Ishikawa (cell line): Measurements from ENCODE around the gene RIPOR3.
A peak's percentile ranks its signal among the peaks of the same experiment; 100 is the strongest.

Experiments used
- CEBPB ChIP-seq: IDR thresholded peaks from 2 replicates; pipeline ENCODE4 v1.6.1; 2012
- EGR1 ChIP-seq: IDR thresholded peaks from 2 replicates; pipeline ENCODE4 v1.6.1; 2012
- EP300 ChIP-seq: IDR thresholded peaks from 2 replicates; pipeline ENCODE4 v1.6.1; 2012; ENCODE audit warnings: borderline replicate concordance
- FOXM1 ChIP-seq: IDR thresholded peaks from 2 replicates; pipeline ENCODE4 v1.6.1; 2012; ENCODE audit warnings: low read depth, borderline replicate concordance
- MAX ChIP-seq: IDR thresholded peaks from 2 replicates; pipeline ENCODE4 v1.6.1; 2012
- RAD21 ChIP-seq: IDR thresholded peaks from 2 replicates; pipeline ENCODE4 v1.6.1; 2012; ENCODE audit warnings: low read depth
- REST ChIP-seq: IDR thresholded peaks from 2 replicates; pipeline ENCODE4 v1.6.1; 2012; ENCODE audit warnings: low read depth, mild to moderate bottlenecking
- TAF1 ChIP-seq: IDR thresholded peaks from 2 replicates; pipeline ENCODE4 v1.6.1; 2012; ENCODE audit warnings: low read depth, mild to moderate bottlenecking
- TCF12 ChIP-seq: IDR thresholded peaks from 2 replicates; pipeline ENCODE4 v1.6.1; 2012; ENCODE audit warnings: low read depth
- TEAD4 ChIP-seq: IDR thresholded peaks from 2 replicates; pipeline ENCODE4 v1.6.1; 2012
- USF1 ChIP-seq: IDR thresholded peaks from 2 replicates; pipeline ENCODE4 v1.6.1; 2012

- TF ChIP-seq USF1 (no peak), TAF1 (no peak), CEBPB (no peak), EP300 (no peak), TEAD4 (no peak), EGR1 (no peak), TCF12 (no peak), RAD21 (no peak), REST (no peak), MAX (peak; percentile 33; the same call in 1 of the 2 replicates), FOXM1 (no peak)
Observed at GRCh38 chr20:50629670-50630045, 61.7 kb downstream of the RIPOR3 start.
